ENCODE results near the gene RAB40A.

Gene RAB40A

GRCh38 chrX:103510031-103510430, 9.3 kb downstream of the RAB40A start:
- no peak overlapping the region for H2BK5ac ChIP-seq (ENCODE audit: low read depth, low read length, poor library complexity, severe bottlenecking)
- H3K27ac ChIP-seq (ENCODE audit: low read length, poor library complexity, severe bottlenecking) = no peak overlapping the region
- H3K9me3 ChIP-seq (ENCODE audit: control insufficient read depth, low read length) = no peaks in the 10 kb centered on the region
- DNase-seq = no peak
- H3K36me3 ChIP-seq (ENCODE audit: control insufficient read depth in 1 of 2, insufficient read depth in 2 of 2, low read depth in 1 of 2, low read length in 2 of 2) = no peaks in the 10 kb centered on the region
- H3K4me3 ChIP-seq (ENCODE audit: insufficient read depth in 1 of 2, low read depth in 1 of 2, low read length in 2 of 2) = no peak overlapping the region
- no peak overlapping the region for H2BK120ac ChIP-seq (ENCODE audit: low read depth, low read length)
- H4K8ac ChIP-seq (ENCODE audit: low read length) = no peak overlapping the region
- H3K79me1 ChIP-seq (replicated peaks; ENCODE audit: low read length, poor library complexity, severe bottlenecking) = no peaks in the 10 kb centered on the region
- H3K4ac ChIP-seq (ENCODE audit: low read depth in 1 of 2, low read length in 2 of 2) = no peak overlapping the region
- no peak overlapping the region for H3K14ac ChIP-seq (ENCODE audit: low read length in 2 of 2)
- H2BK15ac ChIP-seq (ENCODE audit: low read depth, poor library complexity, severe bottlenecking) = no peak overlapping the region
- H2BK12ac ChIP-seq (ENCODE audit: low read length in 2 of 2) = no peak overlapping the region
- no peak overlapping the region for H3K23ac ChIP-seq (ENCODE audit: low read length in 2 of 2)
- no peaks in the 10 kb centered on the region for H3K4me1 ChIP-seq (ENCODE audit: control insufficient read depth, insufficient read depth, low read depth, low read length)
- no peak overlapping the region for H2AK5ac ChIP-seq (ENCODE audit: low read length, severe bottlenecking)
- peaks cover 0 to 20% of the 10 kb centered on the region in 2 experiments for H3K27me3 ChIP-seq (ENCODE audit: control insufficient read depth in 1 of 2, insufficient read depth in 1 of 2, low read length in 2 of 2)
- no peak overlapping the region for H3K18ac ChIP-seq (ENCODE audit: low read depth in 1 of 2, low read length in 2 of 2)
- H2AFZ ChIP-seq (ENCODE audit: low read depth, low read length) = no peak overlapping the region
- H3K9ac ChIP-seq (ENCODE audit: low read length) = no peak overlapping the region
- H3K4me2 ChIP-seq (ENCODE audit: low read length, poor library complexity, severe bottlenecking) = no peak overlapping the region
- WGBS = 84% methylated on average over 6 of the region's 6 CpGs
- H4K91ac ChIP-seq (ENCODE audit: low read length) = no peak overlapping the region

GRCh38 chrX:103503853-103504207, 15.5 kb downstream of the RAB40A start:
- no peak overlapping the region for H3K4me3 ChIP-seq (ENCODE audit: insufficient read depth in 1 of 2, low read depth in 1 of 2, low read length in 2 of 2)
- H3K23ac ChIP-seq (ENCODE audit: low read length in 2 of 2) = no peak overlapping the region
- H3K4me2 ChIP-seq (ENCODE audit: low read length, poor library complexity, severe bottlenecking) = no peak overlapping the region
- H2BK5ac ChIP-seq (ENCODE audit: low read depth, low read length, poor library complexity, severe bottlenecking) = no peak overlapping the region
- no peak overlapping the region for H3K14ac ChIP-seq (ENCODE audit: low read length in 2 of 2)
- H2AK5ac ChIP-seq (ENCODE audit: low read length, severe bottlenecking) = no peak overlapping the region
- H4K91ac ChIP-seq (ENCODE audit: low read length) = no peak overlapping the region
- H2BK15ac ChIP-seq (ENCODE audit: low read depth, poor library complexity, severe bottlenecking) = no peak overlapping the region
- H4K8ac ChIP-seq (ENCODE audit: low read length) = no peak overlapping the region
- DNase-seq = no peak
- no peak overlapping the region for H2BK12ac ChIP-seq (ENCODE audit: low read length in 2 of 2)
- no peaks in the 10 kb centered on the region for H3K36me3 ChIP-seq (ENCODE audit: control insufficient read depth in 1 of 2, insufficient read depth in 2 of 2, low read depth in 1 of 2, low read length in 2 of 2)
- no peak overlapping the region for H3K18ac ChIP-seq (ENCODE audit: low read depth in 1 of 2, low read length in 2 of 2)
- no peak overlapping the region for H2AFZ ChIP-seq (ENCODE audit: low read depth, low read length)
- no peak overlapping the region for H3K4ac ChIP-seq (ENCODE audit: low read depth in 1 of 2, low read length in 2 of 2)
- no peak overlapping the region for H2BK120ac ChIP-seq (ENCODE audit: low read depth, low read length)
- no CpG with 5 or more reads among the region's 1 CpG for WGBS
- H3K9ac ChIP-seq (ENCODE audit: low read length) = no peak overlapping the region
- H3K79me1 ChIP-seq (replicated peaks; ENCODE audit: low read length, poor library complexity, severe bottlenecking) = no peaks in the 10 kb centered on the region
- H3K4me1 ChIP-seq (ENCODE audit: control insufficient read depth, insufficient read depth, low read depth, low read length) = peaks cover 2% of the 10 kb centered on the region
- no peak overlapping the region for H3K27ac ChIP-seq (ENCODE audit: low read length, poor library complexity, severe bottlenecking)
- no peaks in the 10 kb centered on the region for H3K9me3 ChIP-seq (ENCODE audit: control insufficient read depth, low read length)
- H3K27me3 ChIP-seq (ENCODE audit: control insufficient read depth in 1 of 2, insufficient read depth in 1 of 2, low read length in 2 of 2) = peaks cover 0 to 22% of the 10 kb centered on the region in 2 experiments

GRCh38 chrX:103503163-103503852, 16.0 kb downstream of the RAB40A start:
- H3K36me3 ChIP-seq (ENCODE audit: control insufficient read depth in 1 of 2, insufficient read depth in 2 of 2, low read depth in 1 of 2, low read length in 2 of 2) = no peaks in the 10 kb centered on the region
- H3K9ac ChIP-seq (ENCODE audit: low read length) = no peak overlapping the region
- no peak overlapping the region for H3K18ac ChIP-seq (ENCODE audit: low read depth in 1 of 2, low read length in 2 of 2)
- no peak overlapping the region for H2BK5ac ChIP-seq (ENCODE audit: low read depth, low read length, poor library complexity, severe bottlenecking)
- no peak overlapping the region for H4K8ac ChIP-seq (ENCODE audit: low read length)
- no peak overlapping the region for H2BK15ac ChIP-seq (ENCODE audit: low read depth, poor library complexity, severe bottlenecking)
- no peak for DNase-seq
- no peaks in the 10 kb centered on the region for H3K9me3 ChIP-seq (ENCODE audit: control insufficient read depth, low read length)
- H3K4me3 ChIP-seq (ENCODE audit: insufficient read depth in 1 of 2, low read depth in 1 of 2, low read length in 2 of 2) = no peak overlapping the region
- peaks cover 0 to 18% of the 10 kb centered on the region in 2 experiments for H3K27me3 ChIP-seq (ENCODE audit: control insufficient read depth in 1 of 2, insufficient read depth in 1 of 2, low read length in 2 of 2)
- H3K27ac ChIP-seq (ENCODE audit: low read length, poor library complexity, severe bottlenecking) = no peak overlapping the region
- no peak overlapping the region for H2AK5ac ChIP-seq (ENCODE audit: low read length, severe bottlenecking)
- H2BK120ac ChIP-seq (ENCODE audit: low read depth, low read length) = no peak overlapping the region
- 47% methylated on average over 6 of the region's 8 CpGs for WGBS
- H3K4me1 ChIP-seq (ENCODE audit: control insufficient read depth, insufficient read depth, low read depth, low read length) = peaks cover 2% of the 10 kb centered on the region
- no peak overlapping the region for H3K4me2 ChIP-seq (ENCODE audit: low read length, poor library complexity, severe bottlenecking)
- H3K14ac ChIP-seq (ENCODE audit: low read length in 2 of 2) = no peak overlapping the region
- H2BK12ac ChIP-seq (ENCODE audit: low read length in 2 of 2) = no peak overlapping the region
- H3K4ac ChIP-seq (ENCODE audit: low read depth in 1 of 2, low read length in 2 of 2) = no peak overlapping the region
- no peak overlapping the region for H2AFZ ChIP-seq (ENCODE audit: low read depth, low read length)
- H3K23ac ChIP-seq (ENCODE audit: low read length in 2 of 2) = no peak overlapping the region
- no peak overlapping the region for H4K91ac ChIP-seq (ENCODE audit: low read length)
- no peaks in the 10 kb centered on the region for H3K79me1 ChIP-seq (replicated peaks; ENCODE audit: low read length, poor library complexity, severe bottlenecking)

GRCh38 chrX:103498786-103499185, 20.5 kb downstream of the RAB40A start:
- no peak for DNase-seq
- Histone ChIP-seq H2AK5ac (ENCODE audit: low read length, severe bottlenecking) (no peak overlapping the region), H3K9ac (ENCODE audit: low read length) (no peak overlapping the region), H2BK15ac (ENCODE audit: low read depth, poor library complexity, severe bottlenecking) (no peak overlapping the region), H2BK12ac (ENCODE audit: low read length in 2 of 2) (no peak overlapping the region), H2BK120ac (ENCODE audit: low read depth, low read length) (no peak overlapping the region), H3K4me3 (ENCODE audit: insufficient read depth in 1 of 2, low read depth in 1 of 2, low read length in 2 of 2) (no peak overlapping the region), H3K27ac (ENCODE audit: low read length, poor library complexity, severe bottlenecking) (no peak overlapping the region), H3K27me3 (ENCODE audit: control insufficient read depth in 1 of 2, insufficient read depth in 1 of 2, low read length in 2 of 2) (peaks cover 0 to 10% of the 10 kb centered on the region in 2 experiments), H2AFZ (ENCODE audit: low read depth, low read length) (no peak overlapping the region), H4K91ac (ENCODE audit: low read length) (no peak overlapping the region), H3K36me3 (ENCODE audit: control insufficient read depth in 1 of 2, insufficient read depth in 2 of 2, low read depth in 1 of 2, low read length in 2 of 2) (peaks cover 0 to 3% of the 10 kb centered on the region in 2 experiments), H3K23ac (ENCODE audit: low read length in 2 of 2) (no peak overlapping the region), H3K79me1 (replicated peaks; ENCODE audit: low read length, poor library complexity, severe bottlenecking) (no peaks in the 10 kb centered on the region), H4K8ac (ENCODE audit: low read length) (no peak overlapping the region), H3K14ac (ENCODE audit: low read length in 2 of 2) (no peak overlapping the region), H3K18ac (ENCODE audit: low read depth in 1 of 2, low read length in 2 of 2) (no peak overlapping the region), H3K4me2 (ENCODE audit: low read length, poor library complexity, severe bottlenecking) (no peak overlapping the region), H2BK5ac (ENCODE audit: low read depth, low read length, poor library complexity, severe bottlenecking) (no peak overlapping the region), H3K4me1 (ENCODE audit: control insufficient read depth, insufficient read depth, low read depth, low read length) (peaks cover 2% of the 10 kb centered on the region), H3K9me3 (ENCODE audit: control insufficient read depth, low read length) (peaks cover 3% of the 10 kb centered on the region), H3K4ac (ENCODE audit: low read depth in 1 of 2, low read length in 2 of 2) (no peak overlapping the region)
- WGBS = 100% methylated on average over 1 of the region's 5 CpGs
